WI38 (cell line): ENCODE measurements around the gene PARD3B.

ENCODE experiments used
- H3K4me3 ChIP-seq: 2 replicates; pipeline ENCODE4 v1.5.1; 2011; ENCODE audit warnings: low read depth, mild to moderate bottlenecking, control low read depth, low read length
- TF ChIP-seq, protein P1 (sequence below): IDR thresholded peaks from 2 replicates; pipeline ENCODE4 v1.5.1; 2012; ENCODE audit warnings: low read depth, mild to moderate bottlenecking, control low read depth, low read length

The PARD3B gene

DNA sequence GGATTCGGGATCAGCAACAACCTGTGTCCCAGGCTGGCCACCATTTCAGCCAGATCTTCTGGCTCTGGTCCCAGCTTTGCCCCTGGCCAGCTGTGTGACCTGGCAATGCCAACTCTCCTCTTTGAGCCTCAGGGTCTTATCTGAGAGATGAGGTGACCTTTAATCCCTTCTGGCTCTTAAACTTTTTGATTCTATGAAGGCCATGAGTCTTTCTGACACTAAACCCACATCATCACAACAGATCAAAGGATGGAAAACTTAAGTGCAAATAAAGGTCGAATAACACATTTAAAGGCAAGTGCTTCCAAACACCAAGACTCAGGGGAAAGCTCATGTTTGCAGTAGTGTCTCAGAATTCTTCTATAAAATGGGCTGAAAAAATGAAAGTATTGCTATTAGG, 645.3 kb downstream of the PARD3B start:
- TF ChIP-seq, protein P1, sequence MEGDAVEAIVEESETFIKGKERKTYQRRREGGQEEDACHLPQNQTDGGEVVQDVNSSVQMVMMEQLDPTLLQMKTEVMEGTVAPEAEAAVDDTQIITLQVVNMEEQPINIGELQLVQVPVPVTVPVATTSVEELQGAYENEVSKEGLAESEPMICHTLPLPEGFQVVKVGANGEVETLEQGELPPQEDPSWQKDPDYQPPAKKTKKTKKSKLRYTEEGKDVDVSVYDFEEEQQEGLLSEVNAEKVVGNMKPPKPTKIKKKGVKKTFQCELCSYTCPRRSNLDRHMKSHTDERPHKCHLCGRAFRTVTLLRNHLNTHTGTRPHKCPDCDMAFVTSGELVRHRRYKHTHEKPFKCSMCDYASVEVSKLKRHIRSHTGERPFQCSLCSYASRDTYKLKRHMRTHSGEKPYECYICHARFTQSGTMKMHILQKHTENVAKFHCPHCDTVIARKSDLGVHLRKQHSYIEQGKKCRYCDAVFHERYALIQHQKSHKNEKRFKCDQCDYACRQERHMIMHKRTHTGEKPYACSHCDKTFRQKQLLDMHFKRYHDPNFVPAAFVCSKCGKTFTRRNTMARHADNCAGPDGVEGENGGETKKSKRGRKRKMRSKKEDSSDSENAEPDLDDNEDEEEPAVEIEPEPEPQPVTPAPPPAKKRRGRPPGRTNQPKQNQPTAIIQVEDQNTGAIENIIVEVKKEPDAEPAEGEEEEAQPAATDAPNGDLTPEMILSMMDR: no peak
- no peak overlapping the region for H3K4me3 ChIP-seq

- no peak overlapping the region for H3K4me3 ChIP-seq
- TF ChIP-seq, protein P1: no peak
Observed at GRCh38 chr2:205193125-205193835, 648.0 kb downstream of the PARD3B start.

- TF ChIP-seq, protein P1: no peak
- no peak overlapping the region for H3K4me3 ChIP-seq
Observed at GRCh38 chr2:205193836-205194228, 648.6 kb downstream of the PARD3B start.

- TF ChIP-seq, protein P1: no peak
- no peak overlapping the region for H3K4me3 ChIP-seq
Observed at GRCh38 chr2:205197468-205198139, 652.3 kb downstream of the PARD3B start.

GRCh38 chr2:205198140-205198525, 652.9 kb downstream of the PARD3B start:
- TF ChIP-seq, protein P1: no peak
- H3K4me3 ChIP-seq: no peak overlapping the region

GRCh38 chr2:205199165-205199850, 654.0 kb downstream of the PARD3B start:
- TF ChIP-seq, protein P1: no peak
- H3K4me3 ChIP-seq: no peak overlapping the region

GRCh38 chr2:205210494-205210893, 665.2 kb downstream of the PARD3B start:
- no peak overlapping the region for H3K4me3 ChIP-seq
- TF ChIP-seq, protein P1: no peak
